HepG2 (cell line): ENCODE measurements around the gene VDAC1.

Experiments used
- CTCF ChIP-seq: sonication (generic); formaldehyde crosslinking; IDR thresholded peaks from 2 replicates; pipeline ENCODE4 v1.5.0; 2020; ENCODE audit warnings: mild to moderate bottlenecking, missing genetic modification reagents, moderate library complexity
- NR2C2 ChIP-seq: sonication (generic); formaldehyde crosslinking; IDR thresholded peaks from 2 replicates; pipeline ENCODE4 v1.4.0; 2020; ENCODE audit warnings: missing genetic modification reagents, mild to moderate bottlenecking, moderate library complexity, borderline replicate concordance
- TCF7 ChIP-seq: sonication (generic); IDR thresholded peaks from 2 replicates; pipeline ENCODE4 v1.6.1; 2016; ENCODE audit warnings: antibody characterized with exemption, low read depth
- ZNF577 ChIP-seq: sonication (generic); formaldehyde crosslinking; IDR thresholded peaks from 2 replicates; pipeline ENCODE4 v1.4.0; 2020; ENCODE audit warnings: mild to moderate bottlenecking, low read depth, missing genetic modification reagents, borderline replicate concordance
- TF ChIP-seq, protein P1 (sequence below): sonication (generic); formaldehyde crosslinking; IDR thresholded peaks from 2 replicates; pipeline ENCODE4 v1.5.0; 2020; ENCODE audit warnings: missing genetic modification reagents, mild to moderate bottlenecking, borderline replicate concordance
- TF ChIP-seq, protein P2 (sequence below), 2 experiments: sonication (generic) in 1 of 2; formaldehyde crosslinking in 1 of 2; IDR thresholded peaks; 2 replicates each; pipeline versions ENCODE4 v1.5.1 to v1.6.1; 2011 to 2020; ENCODE audit warnings: borderline replicate concordance in 1 of 2, low read depth in 1 of 2, low read length in 1 of 2, mild to moderate bottlenecking in 1 of 2, missing genetic modification reagents in 1 of 2, moderate library complexity in 1 of 2

DNA sequence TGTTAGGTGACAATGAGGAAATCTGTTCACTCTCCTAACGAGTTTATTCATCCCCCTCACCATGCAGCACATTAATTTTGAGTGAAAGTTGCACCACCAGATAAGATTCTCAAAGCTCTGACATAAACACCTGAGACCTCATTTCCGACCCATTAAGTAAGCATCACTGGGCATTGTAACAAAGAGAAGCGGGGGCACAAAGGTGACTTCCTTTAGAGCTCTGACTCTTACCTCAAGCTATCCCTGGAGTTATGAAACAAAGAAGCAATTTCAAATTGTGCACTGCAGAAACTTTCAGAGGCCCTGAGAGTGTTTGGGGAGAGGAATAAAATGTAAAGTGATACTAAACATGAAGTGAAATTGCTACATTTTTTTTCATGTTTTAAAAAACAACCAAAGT is 65.8 kb downstream of the VDAC1 start:
- TF ChIP-seq CTCF (CRISPR knock-in tag) (no peak), TCF7 (no peak), NR2C2 (no peak), ZNF577 (CRISPR knock-in tag) (no peak)
- TF ChIP-seq, protein P1, sequence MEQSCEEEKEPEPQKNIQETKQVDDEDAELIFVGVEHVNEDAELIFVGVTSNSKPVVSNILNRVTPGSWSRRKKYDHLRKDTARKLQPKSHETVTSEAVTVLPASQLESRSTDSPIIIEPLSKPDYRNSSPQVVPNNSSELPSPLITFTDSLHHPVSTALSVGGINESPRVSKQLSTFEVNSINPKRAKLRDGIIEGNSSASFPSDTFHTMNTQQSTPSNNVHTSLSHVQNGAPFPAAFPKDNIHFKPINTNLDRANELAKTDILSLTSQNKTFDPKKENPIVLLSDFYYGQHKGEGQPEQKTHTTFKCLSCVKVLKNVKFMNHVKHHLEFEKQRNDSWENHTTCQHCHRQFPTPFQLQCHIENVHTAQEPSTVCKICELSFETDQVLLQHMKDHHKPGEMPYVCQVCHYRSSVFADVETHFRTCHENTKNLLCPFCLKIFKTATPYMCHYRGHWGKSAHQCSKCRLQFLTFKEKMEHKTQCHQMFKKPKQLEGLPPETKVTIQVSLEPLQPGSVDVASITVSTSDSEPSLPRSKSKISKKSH (CRISPR knock-in tag) = no peak
- TF ChIP-seq, protein P2, sequence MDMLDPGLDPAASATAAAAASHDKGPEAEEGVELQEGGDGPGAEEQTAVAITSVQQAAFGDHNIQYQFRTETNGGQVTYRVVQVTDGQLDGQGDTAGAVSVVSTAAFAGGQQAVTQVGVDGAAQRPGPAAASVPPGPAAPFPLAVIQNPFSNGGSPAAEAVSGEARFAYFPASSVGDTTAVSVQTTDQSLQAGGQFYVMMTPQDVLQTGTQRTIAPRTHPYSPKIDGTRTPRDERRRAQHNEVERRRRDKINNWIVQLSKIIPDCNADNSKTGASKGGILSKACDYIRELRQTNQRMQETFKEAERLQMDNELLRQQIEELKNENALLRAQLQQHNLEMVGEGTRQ (IDR thresholded peaks at IDR 0.05; ENCODE audit: low read depth, low read length) = no peak
- TF ChIP-seq, protein P2 (CRISPR knock-in tag; IDR thresholded peaks at IDR 0.05; ENCODE audit: borderline replicate concordance) = no peak
